ENCODE measurements around the gene SSPN.
A peak's percentile ranks its signal among the peaks of the same experiment; 100 is the strongest.

Gene SSPN

DNA sequence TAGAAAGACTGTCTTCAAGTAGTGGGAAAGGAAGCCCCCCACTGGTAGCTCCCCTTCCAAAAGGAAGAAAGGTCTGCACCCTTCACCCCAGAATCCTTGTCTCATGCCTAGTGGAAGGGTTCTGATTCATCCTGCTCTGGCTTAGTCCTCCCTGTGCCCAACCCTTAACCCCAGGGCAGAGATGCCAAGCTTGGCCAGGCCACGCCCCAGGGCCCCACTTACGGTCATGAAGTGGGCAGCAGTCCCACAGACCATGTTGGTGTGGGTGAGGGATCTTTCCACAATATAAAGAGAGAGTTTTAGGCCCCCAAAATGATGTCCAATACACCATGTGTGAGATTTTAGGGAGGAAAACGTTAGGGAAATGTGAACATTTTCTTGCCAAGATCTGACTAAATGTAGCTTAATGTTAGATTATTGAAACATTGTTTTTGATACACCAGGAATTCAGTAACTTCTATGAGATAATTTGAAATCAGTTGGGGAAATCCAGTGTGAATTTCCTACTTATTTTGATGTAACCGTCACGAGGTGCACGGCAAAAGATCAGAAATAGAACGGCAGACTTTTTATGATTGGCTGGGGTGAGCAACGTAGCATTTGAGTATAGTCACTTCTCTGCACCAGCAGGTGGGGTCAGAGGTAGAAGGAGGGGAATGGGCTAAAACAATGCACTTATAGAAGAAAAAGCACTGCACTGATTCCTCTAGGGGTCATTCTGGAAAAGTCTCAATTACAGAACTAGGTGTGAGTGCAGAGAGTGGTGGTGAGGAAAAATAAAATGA lies 8.2 kb upstream of the SSPN start:
- DNase-seq, result peak; percentile 21

DNA sequence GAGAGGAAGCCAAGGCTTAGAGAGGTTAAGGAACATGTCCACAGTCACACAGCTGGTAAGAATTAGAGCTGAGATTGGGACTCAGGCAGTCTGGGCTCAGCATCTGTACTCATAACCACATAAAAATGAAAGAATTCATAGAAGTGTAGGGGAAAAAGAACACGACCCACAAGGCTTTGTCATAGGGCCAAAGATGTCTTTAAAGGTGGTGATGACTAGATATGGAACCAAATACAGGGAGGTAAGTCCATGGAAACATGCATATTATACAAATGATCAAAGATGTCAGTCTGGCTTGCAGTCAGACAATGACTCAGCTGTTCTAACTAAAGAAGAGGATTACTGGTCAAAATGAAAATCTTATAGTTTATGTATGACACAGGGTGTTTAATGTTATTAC lies 7.2 kb upstream of the SSPN start:
- peak; percentile 18 for DNase-seq

DNA sequence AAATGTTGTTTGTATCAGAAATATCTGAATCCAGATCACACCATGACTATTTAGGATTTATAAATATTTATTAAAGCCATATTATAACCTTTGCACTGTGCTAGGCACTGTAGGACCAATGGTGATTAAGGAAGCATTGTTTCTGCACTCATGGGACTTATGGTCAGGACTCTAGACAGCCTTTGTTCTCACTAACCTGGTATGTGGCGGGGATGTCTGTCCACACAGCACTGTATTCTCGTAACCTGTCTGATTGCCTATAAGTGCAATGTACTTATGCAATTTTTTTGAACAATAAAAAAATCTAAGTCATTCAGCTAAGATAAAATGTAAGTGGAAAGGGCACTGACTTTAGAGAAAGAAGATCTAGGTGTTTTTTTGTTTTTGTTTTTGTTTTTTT lies 6.7 kb upstream of the SSPN start:
- no peak for DNase-seq

DNA sequence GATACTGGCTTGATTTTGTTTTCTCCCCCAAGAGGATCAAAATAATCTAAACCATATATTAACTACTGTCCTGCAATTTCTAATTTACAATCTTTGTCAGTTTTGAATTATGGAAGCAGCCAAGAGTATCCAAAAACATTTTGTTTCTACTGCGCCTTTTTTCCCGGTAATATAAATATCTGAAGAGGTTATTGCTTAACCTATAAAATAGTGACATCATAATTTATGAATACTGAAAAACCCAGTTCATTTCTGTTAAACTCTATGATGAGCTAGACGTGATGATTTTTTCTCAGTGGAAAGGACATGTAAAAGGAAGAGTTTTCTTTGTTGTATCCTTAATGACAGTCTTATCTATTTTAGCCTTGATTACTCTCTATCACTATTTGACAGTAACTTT lies 3.2 kb upstream of the SSPN start:
- no peak for DNase-seq

DNA sequence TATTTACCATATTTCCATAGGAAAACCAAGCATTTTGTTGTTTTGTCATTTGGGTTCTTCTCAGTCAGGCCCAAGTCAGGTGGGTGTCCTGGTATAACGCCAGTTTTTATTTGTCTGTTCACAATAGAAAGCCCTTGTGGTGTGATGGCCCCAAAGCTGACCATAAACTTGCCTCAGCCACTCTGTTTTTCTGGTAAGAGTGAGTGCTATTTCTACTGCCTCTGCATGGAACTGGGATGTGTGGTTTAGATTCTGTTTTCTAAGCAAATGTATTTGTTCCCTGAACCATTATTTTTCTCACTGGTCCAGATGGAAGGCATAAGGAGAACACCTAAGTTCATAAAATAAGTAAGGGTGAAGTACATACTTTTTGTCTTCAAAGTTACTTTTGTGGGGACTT lies 1.8 kb upstream of the SSPN start:
- no peak for DNase-seq

DNA sequence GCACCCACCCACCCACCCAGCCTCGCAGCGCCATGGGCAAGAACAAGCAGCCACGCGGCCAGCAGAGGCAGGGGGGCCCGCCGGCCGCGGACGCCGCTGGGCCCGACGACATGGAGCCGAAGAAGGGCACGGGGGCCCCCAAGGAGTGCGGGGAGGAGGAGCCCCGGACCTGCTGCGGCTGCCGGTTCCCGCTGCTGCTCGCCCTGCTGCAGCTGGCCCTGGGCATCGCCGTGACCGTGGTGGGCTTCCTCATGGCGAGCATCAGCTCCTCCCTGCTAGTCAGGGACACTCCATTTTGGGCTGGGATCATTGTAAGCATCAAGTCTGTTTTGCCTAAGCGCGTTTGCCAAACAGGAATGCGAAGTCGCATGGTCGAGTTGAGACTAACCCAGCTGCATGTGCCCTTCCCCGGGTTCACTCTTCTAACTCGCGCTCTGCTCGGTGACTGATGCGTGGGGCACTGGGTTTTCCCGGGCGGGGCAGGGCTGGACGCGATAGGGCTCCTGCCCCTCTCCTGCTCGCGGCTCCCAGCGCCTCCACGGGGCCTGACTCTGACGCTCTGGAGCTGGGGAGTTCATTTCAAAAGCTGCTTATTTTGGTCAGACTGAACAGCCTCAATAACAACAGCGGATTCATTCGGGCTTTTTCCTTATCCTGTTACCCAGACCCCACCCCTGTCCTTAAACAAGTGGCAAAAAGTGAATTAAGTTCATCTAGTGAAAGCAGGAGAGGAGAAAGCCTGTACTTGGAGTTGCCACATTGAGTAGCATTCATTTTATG lies 458 bp downstream of the SSPN start:
- peak; percentile 57 for DNase-seq

DNA sequence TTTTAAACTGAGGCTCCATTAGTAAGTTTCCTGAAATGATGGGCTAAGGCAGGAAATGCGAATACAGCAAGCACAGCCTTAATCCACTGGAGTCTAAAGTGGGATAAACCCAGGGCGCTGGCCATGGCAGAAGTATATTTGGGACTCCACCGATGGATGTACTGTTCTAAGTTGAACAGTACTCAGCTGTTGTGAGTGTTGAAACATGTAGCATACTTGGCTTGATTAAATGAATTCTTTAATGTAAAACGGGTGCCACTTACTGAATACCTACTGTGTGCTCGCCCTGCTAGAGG lies 996 bp downstream of the SSPN start:
- no peak for DNase-seq

DNA sequence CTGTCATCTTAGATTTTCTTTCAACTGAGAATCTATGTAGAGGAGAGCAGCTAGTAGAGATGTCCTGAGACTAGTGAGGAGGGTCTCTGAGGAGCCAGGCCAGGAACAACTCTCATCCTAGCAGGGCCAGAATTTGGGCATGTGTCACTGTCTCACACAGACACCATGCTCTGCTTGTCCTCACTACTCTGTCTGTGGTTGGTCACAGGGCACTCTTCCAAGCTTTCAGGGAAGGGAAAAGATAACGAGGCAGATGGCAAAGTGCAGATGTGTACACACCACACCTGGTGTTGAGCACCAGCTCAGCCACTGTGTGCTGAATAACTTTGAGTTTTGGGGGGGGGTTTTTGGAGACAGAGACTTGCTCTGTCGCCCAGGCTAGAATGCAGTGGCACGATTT lies 2.5 kb downstream of the SSPN start:
- DNase-seq, result peak; percentile 18

DNA sequence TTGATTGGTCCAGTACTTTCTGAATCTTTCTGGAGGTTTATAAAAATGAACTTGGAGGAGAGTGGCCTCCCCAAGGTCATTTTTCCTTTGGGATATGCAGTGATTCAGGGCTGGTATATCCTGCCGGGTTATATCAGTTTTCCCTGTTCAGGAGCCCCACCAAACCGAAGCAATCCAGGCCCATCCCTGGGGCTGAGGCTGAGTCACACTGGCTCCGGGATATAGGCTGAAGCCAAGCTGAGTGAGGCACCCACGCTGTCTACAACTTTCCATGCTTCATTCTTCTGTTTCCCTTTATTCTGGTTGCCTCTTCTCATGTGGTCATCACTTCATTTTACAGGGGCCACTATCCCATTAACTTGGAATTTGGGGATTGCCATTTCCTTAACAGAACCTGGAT lies 3.4 kb downstream of the SSPN start:
- DNase-seq, result no peak

DNA sequence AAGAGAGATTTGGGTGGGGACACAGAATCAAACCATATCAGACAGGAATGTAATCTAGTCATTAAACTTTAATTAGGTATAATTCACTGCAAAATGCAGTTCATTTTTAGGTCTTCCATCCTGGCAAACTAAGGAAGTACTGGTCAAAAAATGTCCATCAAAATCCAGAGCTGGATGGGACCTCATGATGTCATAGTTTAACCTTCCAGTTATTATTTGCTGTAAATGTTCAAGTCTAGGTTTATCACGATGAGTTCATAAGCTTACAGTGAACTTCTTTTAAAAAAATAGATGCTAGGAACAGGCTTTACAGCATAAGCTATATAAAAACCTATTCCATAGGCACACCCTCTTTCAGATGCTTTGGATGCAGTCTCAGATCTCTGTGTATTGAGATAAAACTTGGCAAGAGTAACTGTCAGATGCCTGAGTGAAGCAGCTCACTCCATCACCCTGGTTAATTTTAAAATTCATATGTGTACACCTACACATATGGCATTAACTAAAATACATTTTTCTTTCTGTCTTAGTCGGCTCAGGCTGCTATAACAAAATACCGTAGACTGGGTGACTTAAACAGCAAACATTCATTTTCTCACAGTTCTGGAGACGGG lies 7.9 kb downstream of the SSPN start:
- DNase-seq, result no peak

DNA sequence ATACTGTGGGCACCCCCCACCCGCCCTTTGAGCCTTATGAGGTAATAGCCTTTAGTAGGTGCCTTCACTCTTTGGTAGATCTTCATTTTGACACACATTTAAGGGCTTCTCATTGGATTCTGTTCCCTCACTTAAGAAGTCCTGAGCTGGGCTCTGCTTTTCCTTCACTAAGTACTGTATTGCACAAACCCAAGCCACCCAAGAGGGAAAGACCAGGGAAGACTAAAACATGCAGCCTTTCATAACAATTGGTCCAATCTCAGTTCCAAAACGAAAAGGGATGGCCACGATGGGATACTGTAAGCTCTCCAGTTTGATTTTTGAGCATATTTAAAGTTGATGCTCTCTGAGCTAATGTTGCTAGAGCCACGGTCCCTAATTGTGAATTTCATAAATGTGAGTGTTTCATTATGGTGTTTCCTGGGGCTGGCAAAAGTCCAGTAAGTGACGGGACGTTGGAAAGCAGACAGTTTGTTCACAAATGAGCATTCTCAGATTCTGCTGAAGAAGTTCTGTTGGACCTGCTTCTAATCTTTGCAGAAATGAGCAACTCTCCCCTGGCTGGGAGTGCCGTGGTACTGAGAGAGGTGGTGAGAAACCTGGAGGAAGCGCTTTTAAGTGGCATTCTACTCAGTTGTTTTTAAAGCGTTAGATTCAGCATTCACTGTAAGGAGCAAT lies 9.4 kb downstream of the SSPN start:
- no peak for DNase-seq

DNA sequence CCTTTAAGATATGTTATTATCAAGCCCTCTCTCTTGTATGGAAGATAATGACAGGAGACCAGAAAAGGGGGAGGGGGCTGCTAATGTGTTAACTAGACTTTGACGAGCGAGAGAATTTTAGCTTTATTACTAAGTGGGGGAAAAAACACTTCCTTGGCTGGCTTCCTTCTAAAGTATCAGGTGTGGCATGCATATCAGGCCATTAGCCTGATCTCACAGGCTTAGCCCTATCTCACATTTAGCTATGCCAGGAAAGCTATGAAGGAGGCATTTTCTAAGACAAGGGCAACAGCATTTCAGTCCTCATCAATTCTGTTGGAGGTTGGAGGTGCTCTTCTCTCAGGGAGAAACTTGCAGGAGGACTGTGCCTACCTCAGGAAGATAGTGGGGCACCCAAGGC lies 9.9 kb downstream of the SSPN start:
- no peak for DNase-seq

DNA sequence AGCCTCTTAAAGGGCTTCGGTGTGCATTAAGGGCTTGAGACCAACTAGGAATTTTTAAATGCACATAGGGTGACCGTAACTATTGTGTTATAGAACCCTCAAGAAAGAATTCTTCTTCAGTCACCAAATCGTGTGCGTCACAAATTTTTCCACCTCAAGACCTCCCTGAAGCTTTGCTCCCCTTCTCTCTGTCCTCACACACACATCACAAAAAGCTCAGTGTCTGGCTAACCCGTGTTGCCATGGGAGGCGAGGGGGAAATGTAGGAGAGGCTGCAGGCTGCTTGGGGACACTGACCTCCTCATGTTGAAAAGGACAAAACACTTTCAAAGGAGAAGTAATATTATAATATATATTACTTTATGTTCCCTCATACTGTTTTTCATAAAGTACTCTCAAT lies 10.6 kb downstream of the SSPN start:
- no peak for DNase-seq

DNA sequence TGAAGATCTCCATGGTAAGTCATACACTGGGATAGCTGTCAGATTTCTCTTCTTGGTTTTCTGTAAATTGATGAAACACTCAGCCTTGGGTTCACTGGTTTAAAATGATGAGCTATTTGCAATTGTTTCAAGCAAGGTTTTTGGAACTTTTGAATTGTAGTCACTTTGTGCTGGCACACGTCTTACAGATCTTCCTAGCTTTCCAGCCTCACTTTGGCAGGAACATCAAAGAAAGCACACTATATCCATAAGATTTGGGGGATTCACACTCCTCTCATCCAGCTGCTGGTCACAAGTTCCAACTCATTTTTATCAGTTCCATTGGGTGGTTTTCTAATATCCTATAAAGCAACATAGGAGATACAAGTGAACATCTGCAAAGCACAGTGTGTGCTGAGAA lies 16.0 kb downstream of the SSPN start:
- no peak for DNase-seq

DNA sequence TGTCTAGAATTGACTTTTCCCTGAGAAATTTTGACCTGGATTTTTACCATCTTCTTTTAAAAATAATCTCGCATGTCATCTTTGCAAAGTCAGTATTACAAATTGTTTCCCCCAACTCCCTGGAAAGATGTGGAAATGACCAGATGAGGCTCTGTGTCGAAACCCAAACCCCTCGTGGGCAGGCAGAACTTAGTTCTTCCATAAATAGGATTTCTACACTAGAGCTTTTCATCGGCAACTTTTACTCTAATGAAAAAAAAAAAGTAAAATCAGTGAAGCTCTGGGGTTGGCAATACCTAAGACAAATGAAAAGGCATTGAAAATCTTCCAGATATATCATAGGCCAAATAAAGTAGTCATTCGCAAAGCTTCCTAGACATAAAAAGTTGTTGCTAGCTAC lies 17.0 kb downstream of the SSPN start:
- DNase-seq, result no peak

DNA sequence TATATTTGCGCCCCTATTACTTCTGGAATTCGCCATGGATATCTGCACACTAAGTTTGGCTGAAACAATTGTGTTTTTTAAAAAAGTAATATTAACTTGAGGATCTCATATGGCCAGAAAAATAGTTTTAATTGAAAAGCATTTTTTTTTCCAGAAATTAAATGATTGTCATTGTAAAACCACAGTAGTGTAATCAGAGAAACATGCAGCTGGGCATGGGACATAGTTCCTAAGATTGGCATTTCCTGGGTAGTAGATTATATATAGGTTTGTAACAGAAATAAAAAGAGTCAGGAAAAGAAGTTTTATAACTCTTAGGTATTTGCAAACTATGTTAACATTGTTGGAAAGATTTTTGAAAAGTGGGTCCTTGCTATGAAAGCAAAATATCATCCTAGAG lies 17.6 kb downstream of the SSPN start:
- no peak for DNase-seq

DNA sequence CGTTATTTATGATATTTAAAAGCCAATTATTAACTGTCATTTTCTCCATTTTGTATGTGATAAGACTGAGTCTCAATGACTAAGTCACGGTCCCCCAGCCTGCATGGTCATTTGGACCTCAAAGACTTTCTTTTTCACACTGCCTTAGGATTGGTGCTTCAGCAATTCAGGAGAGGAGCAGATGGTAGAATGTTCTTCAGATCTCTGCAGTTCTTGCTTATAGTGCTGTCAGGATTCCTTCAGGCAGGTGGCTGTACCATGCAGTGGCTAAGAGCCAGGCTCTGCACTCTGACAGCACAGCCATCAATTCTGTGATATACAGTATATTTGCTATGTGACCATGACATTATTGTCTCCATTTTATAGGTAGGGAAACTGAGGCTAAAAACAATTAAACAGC lies 18.7 kb downstream of the SSPN start:
- no peak for DNase-seq

DNA sequence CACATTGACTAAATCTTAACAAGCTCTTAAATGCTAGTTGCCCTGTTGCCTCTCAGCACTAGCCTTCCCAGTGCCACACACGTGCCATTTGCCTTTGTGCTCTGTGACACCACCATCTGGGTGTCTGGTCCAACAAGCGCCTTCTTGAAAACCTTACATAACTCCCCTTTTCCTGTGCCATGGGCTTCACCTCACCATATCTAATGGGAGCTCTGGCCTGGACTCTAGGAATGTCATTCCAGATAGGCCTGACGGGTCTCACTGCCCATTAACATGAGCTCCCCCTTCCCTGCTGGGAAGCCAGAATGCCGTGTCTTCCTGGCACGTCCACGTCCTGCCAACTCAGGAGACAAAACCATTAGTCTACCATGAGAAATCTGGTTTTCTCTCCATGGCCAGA lies 24.4 kb downstream of the SSPN start:
- DNase-seq, result no peak

DNA sequence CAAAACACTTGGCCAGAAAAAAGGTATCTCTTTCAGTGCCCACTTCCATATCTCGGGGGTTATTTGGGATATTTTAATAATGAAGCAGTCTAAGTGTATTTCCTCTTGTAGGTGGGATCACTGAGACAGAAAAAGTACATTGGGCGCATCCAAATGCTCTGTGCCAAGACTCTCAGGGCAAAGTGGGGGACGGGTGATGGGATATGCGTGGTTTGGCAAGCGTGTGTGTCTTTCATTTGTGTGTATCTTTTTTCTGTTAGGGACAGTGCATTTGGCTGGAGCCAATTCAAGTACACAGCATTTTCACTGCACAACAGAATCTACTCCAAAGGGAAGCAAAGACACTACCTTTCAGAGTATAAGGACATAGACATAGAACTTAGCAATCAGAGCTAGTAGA lies 29.3 kb downstream of the SSPN start:
- no peak for DNase-seq

DNA sequence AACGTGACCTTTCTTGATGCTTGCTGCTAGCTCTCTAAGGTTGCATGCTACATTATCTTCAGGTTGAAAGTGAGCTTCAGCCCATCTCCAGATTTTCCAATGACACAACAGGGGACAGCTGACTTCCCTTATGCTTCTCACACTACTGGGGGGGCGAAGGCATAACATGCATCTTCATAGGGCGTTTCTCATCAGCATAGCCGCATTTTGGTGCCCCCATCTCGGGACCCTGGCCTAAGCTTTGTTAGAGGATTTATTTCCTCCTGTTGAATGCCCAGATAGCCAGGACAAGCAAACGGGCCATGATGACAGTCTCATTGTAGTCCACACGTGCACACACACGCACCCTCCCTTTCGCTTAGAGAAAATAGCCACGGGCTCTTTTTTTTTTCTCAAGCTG lies 30.7 kb downstream of the SSPN start:
- DNase-seq, result no peak

DNA sequence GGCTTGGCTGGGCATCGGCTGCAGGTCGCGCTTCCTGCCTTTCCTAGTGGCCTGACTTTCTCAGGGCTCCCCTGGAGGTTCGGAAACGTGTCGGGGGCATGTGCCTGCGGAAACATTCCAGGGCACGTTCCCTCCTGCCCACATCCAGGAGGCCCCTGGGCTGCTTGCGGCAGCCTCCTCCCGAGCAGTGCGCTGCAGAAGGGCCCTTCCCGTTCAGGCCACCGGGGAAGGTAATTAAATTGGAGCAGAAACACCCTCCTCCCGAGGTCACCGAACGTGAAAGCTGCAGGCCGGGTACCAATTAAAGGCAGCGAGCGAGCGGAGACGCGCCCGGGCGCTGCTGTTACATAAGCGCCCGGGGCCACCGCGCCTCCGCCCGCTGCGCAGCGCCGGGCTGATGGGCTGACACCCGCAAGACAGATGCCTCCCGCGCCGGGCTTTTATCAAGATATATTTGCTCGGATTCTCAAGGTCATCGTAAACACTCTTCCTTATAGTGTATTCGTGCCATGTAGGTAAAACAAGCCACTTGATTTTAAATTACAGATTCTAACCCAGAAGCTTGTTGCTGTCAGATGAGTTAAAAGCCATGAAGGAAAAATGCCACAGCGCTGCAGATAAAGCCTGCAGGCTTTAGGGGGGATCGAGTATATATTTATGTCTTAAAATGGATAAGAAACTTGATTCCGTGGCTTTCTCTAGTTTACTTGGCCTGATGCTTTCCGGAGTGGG lies 31.4 kb downstream of the SSPN start:
- DNase-seq, result peak; percentile 68

DNA sequence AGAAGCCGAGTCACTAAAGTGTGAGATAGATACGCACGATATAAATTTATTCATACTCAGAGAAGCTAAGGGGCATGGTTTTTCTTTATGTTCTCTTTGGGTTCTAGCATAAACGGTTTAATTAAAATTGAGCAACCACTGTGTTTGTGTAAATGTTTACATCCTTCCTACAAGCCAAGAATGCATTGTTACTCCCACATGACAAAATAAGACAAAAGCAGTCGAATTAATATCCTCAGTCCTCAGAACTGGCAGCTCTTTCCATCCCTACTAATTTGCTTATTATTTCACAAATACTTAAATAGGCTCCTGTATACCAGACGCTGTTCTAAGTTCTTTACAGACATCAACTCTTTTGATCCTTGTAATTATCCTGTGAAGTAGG lies 32.0 kb downstream of the SSPN start:
- DNase-seq, result no peak

DNA sequence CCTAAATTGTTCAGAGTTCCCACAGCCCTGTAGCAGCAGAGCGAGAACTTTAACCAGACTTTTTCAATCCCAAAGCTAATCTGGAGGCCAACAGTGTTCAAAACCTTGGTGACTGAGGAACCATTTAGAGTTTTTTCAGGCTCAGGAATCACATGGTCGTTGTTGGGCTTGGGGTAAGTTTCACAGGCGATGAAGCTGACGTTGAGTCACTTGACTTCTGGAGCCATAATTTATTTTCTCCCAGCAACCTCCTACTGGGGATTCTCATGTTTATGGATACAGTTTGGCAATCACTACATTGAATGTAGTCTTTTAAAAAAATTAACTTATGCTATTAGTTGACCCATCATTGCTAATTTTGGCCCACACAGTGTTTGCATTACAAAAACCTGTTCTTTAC lies 34.5 kb downstream of the SSPN start:
- DNase-seq, result no peak
